ENCODE measurements around the gene FAM174B.

DNA sequence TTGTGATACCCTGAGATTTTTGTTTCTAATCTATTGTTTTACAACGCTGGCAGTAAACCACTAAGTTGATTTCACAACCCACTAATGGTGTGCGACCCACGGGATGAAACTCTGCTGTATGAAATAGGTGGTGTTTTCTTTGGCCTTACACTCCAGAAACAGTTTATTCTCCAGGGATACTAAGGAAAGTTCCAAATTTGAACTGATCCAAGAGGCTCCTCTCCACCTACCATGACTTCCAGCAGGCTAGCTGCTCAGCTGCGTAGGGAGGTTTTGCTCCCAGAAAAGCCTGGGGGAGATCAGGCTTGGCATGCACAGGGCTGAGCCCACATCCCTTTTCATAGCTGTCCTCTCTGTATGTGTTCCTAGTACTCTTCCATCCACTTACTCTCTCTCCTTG lies 71.5 kb downstream of the FAM174B start:
- TF ChIP-seq POLR2AphosphoS5 (IDR thresholded peaks at IDR 0.05), result no peak
- TF ChIP-seq CTCF (IDR thresholded peaks at IDR 0.05), result no peak
